ENCODE results near the gene ANKRD17.
A peak's percentile ranks its signal among the peaks of the same experiment; 100 is the strongest.

DNA sequence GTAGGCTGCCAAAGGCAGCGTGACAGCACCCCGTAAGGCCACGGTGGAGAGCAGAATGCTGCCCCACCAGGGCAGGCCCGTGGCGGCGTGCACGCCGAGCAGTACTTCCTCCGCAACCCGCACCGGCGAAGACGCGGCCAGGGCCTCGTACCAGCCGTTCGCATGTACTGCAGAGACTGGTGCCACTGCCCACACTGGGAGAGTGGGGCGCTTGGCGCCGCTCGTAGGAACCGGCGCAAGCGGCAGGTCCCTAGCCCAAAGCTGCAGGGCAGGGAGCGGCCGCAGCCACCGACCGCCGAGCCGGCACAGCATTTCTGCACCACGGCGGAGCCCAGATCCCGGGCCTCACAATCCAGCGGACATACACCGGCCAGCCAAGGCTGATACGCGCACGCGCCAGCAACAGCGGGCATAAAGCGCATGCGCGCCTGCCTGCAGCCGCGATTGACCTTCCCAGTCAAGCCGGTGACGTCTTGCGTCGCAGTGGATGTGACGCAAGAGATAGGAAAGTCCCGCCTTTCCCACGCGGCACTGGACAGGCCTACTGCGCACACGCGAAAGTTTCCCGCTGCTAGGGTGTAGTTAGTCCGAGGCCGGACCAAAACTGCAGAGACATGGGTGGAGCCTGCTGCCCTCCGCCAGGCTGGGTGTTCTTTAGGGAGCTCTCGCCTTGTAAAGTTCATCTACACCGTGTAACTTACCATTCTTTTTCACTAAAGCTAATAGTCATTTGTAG lies 189.1 kb downstream of the ANKRD17 start, which contains the start of gene COX18:
- TF ChIP-seq, protein P1, sequence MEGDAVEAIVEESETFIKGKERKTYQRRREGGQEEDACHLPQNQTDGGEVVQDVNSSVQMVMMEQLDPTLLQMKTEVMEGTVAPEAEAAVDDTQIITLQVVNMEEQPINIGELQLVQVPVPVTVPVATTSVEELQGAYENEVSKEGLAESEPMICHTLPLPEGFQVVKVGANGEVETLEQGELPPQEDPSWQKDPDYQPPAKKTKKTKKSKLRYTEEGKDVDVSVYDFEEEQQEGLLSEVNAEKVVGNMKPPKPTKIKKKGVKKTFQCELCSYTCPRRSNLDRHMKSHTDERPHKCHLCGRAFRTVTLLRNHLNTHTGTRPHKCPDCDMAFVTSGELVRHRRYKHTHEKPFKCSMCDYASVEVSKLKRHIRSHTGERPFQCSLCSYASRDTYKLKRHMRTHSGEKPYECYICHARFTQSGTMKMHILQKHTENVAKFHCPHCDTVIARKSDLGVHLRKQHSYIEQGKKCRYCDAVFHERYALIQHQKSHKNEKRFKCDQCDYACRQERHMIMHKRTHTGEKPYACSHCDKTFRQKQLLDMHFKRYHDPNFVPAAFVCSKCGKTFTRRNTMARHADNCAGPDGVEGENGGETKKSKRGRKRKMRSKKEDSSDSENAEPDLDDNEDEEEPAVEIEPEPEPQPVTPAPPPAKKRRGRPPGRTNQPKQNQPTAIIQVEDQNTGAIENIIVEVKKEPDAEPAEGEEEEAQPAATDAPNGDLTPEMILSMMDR (IDR thresholded peaks at IDR 0.05): peak in 1 of 3 experiments; percentile 11
- TF ChIP-seq POLR2A (IDR thresholded peaks at IDR 0.05): peak in 1 of 2 donors; percentile 59

Measured in vagina (tissue), 2 donors.